ENCODE results near the gene SH3RF3. TPM values are rescaled to one million over a fixed set of nuclear protein-coding genes. Genes with fewer than 3 reads are reported as not detected.

The SH3RF3 gene
- total RNA-seq, 1 donor from 2014 or later: 10.8 TPM

DNA sequence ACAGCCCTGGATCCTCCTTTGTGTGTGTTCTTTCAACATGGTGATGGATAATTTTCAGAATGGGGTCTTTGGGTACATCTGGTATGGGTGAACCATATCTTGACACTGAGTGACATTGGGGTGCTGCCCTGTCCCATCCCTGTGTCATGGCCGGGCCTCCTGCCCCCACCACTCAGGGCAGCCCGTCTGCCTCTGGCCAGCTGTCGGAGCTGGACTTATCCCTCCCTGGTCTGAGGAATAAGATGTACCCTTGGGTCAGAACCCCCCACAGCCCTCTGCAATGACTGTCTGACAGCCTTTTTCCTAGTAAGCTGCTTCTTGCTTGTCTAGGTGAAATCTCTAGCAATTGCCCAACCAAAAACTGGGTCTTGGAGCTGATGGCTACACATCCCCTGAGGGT, 142.9 kb downstream of the SH3RF3 start:
- Histone ChIP-seq H3K27me3 (no peaks in the 10 kb centered on the region), H3K27ac (no peak overlapping the region), H3K4me1 (peaks cover 37% of the 10 kb centered on the region), H3K9me3 (no peaks in the 10 kb centered on the region), H3K4me3 (no peak overlapping the region), H3K36me3 (no peaks in the 10 kb centered on the region)
- TF ChIP-seq POLR2A (IDR thresholded peaks at IDR 0.05) (no peak), POLR2AphosphoS5 (IDR thresholded peaks at IDR 0.05; ENCODE audit: insufficient read depth in 1 of 2, low read depth in 1 of 2) (no peak)
- TF ChIP-seq, protein P1, sequence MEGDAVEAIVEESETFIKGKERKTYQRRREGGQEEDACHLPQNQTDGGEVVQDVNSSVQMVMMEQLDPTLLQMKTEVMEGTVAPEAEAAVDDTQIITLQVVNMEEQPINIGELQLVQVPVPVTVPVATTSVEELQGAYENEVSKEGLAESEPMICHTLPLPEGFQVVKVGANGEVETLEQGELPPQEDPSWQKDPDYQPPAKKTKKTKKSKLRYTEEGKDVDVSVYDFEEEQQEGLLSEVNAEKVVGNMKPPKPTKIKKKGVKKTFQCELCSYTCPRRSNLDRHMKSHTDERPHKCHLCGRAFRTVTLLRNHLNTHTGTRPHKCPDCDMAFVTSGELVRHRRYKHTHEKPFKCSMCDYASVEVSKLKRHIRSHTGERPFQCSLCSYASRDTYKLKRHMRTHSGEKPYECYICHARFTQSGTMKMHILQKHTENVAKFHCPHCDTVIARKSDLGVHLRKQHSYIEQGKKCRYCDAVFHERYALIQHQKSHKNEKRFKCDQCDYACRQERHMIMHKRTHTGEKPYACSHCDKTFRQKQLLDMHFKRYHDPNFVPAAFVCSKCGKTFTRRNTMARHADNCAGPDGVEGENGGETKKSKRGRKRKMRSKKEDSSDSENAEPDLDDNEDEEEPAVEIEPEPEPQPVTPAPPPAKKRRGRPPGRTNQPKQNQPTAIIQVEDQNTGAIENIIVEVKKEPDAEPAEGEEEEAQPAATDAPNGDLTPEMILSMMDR (IDR thresholded peaks at IDR 0.05): no peak
- intact Hi-C loops (cut with DNase I): no loop called here
- no peak for DNase-seq (ENCODE audit: extremely low spot score in 2 of 2)

DNA sequence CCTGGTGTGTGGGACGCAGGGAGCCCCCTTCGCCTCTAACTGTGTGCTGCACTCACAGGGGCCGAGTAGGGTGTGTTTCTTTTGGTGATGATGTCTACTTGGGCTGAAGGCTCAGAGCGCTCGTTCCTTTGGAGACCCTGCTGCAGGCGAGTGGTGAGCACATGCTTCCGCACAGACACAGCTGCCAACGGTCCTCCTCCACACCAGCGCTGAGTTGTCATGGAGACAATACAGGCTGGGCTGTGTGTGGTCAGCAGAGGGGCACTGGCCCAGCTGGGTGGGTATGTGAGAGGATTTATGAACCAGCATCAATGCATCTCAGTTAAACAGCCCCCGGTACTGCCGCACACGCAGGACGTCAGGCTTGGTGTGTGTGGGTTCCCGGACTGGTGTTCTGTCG, 143.5 kb downstream of the SH3RF3 start:
- Histone ChIP-seq H3K4me3 (no peak overlapping the region), H3K4me1 (peaks cover 32% of the 10 kb centered on the region), H3K9me3 (no peaks in the 10 kb centered on the region), H3K36me3 (no peaks in the 10 kb centered on the region), H3K27me3 (no peaks in the 10 kb centered on the region), H3K27ac (no peak overlapping the region)
- DNase-seq (ENCODE audit: extremely low spot score in 2 of 2): no peak
- intact Hi-C loops (cut with DNase I): no loop called here
- TF ChIP-seq, protein P1 (IDR thresholded peaks at IDR 0.05): no peak
- no peak for TF ChIP-seq POLR2A (IDR thresholded peaks at IDR 0.05)
- no peak for TF ChIP-seq POLR2AphosphoS5 (IDR thresholded peaks at IDR 0.05; ENCODE audit: insufficient read depth in 1 of 2, low read depth in 1 of 2)

DNA sequence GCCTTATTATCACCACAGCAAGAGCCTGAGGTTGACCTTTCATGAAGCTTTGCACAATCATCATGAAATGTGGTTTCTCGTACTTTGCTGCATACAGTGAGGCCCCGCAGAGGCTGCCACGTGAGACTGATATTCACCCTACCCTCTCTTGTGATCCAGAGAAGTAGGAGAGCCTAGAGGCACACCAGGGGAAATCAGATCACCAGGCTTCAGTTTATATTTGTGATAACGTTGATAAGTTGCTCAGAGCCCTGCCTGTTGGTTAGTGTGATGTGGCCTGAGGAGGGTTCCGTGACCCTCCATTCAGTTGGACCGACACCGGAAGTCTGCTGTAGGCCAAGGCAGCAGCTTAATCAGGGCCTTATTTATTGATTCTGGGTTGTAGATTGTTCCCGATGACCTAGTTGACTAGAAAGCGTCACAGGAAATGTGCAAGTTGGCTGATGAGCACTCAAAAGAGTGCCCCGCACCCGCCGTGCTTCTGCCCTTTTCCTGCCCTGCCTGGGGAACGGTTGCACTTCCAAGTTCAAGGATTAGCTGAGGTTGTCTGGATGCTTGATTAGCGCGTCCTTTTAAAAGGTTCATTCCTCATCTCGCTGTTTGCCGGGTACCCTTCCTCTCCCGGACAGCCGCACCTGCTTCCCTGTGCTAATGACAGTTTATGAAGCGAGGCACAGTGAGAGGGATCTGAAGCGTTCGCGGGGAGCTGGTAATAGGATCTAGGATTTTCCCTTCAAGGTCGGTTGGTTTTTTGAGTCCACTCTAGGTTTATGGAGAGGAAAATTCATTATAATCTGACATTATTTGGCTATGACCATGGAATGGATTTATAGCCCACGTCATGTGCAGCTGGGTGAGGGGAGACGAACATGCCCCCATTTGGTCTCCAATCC, 146.4 kb downstream of the SH3RF3 start:
- DNase-seq (ENCODE audit: extremely low spot score in 2 of 2): no peak
- H3K27me3 ChIP-seq: no peaks in the 10 kb centered on the region
- H3K9me3 ChIP-seq: no peaks in the 10 kb centered on the region
- intact Hi-C loops (cut with DNase I): no loop called here
- no peak overlapping the region for H3K4me3 ChIP-seq
- peaks cover 16% of the 10 kb centered on the region for H3K4me1 ChIP-seq
- TF ChIP-seq, protein P1 (IDR thresholded peaks at IDR 0.05): no peak
- no peaks in the 10 kb centered on the region for H3K36me3 ChIP-seq
- no peak overlapping the region for H3K27ac ChIP-seq

DNA sequence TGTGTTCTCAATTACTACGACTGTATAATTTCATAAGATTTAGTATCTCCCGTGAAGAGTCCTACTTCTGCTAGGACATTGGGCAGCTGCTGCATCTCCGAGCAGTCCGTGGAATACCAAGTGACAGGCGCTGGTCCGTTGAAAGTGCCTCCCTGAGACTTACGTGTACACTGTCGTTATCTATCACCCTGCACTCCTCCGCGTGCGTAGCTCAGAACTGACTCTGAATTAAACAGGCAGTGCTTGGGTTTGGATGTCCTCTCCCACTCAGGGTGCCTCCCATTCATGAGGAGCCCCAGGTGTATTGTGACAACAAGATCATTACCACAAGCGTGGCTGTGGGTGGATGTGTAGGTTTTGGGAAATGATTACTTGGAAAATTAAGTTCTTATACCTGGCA, 148.4 kb downstream of the SH3RF3 start:
- intact Hi-C loops (cut with DNase I): no loop called here

More for the DNA sequence above, 148.4 kb downstream of the SH3RF3 start:
- Histone ChIP-seq H3K4me3 (no peak overlapping the region), H3K4me1 (peaks cover under 1% of the 10 kb centered on the region), H3K27ac (no peak overlapping the region), H3K9me3 (no peaks in the 10 kb centered on the region), H3K36me3 (no peaks in the 10 kb centered on the region), H3K27me3 (no peaks in the 10 kb centered on the region)
- TF ChIP-seq POLR2A (IDR thresholded peaks at IDR 0.05) (no peak), POLR2AphosphoS5 (IDR thresholded peaks at IDR 0.05; ENCODE audit: insufficient read depth in 1 of 2, low read depth in 1 of 2) (no peak)
- TF ChIP-seq, protein P1 (IDR thresholded peaks at IDR 0.05): no peak
- no peak for DNase-seq (ENCODE audit: extremely low spot score in 2 of 2)

Data from vagina (tissue), 2 donors.